Adrenal gland (tissue), 12 donors: ENCODE data around the gene BBX. TPM values are rescaled to one million over a fixed set of nuclear protein-coding genes. Genes with fewer than 3 reads are reported as not detected.

Experiments used
- DNase-seq, 7 donors: peaks; one replicate each; pipeline ENCODE4 v3.0.0-alpha.2; 2019 to 2020
- H3K27ac ChIP-seq, 5 donors: fragments of 200-600 bp; sonication (generic) in 4 of 5; 1 replicate in 3 of 5; 2 replicates in 2 of 5; pipeline versions ENCODE4 v1.5.1 to v1.8.0; 2016 to 2020; ENCODE audit warnings: mild to moderate bottlenecking in 1 of 5
- H3K27me3 ChIP-seq: fragments of 200-600 bp; 2 replicates; pipeline ENCODE4 v1.8.0; 2021
- H3K36me3 ChIP-seq, 2 donors: fragments of 200-600 bp; replicated peaks in 1 of 2; 1 replicate in 1 of 2; 2 replicates in 1 of 2; pipeline versions ENCODE4 v1.5.1 to v1.8.0; 2018 to 2022
- H3K4me1 ChIP-seq, 2 donors: fragments of 200-600 bp; replicated peaks in 1 of 2; 1 replicate in 1 of 2; 2 replicates in 1 of 2; pipeline versions ENCODE4 v1.5.1 to v1.8.0; 2018 to 2021
- H3K4me3 ChIP-seq, 4 donors: fragments of 200-600 bp; sonication (generic) in 3 of 4; one replicate each; pipeline ENCODE4 v1.5.1; 2016 to 2018
- H3K9me3 ChIP-seq, 3 donors: fragments of 200-600 bp; sonication (generic) in 1 of 3; replicated peaks in 1 of 3; 1 replicate in 2 of 3; 2 replicates in 1 of 3; pipeline versions ENCODE4 v1.5.1 to v1.8.0; 2016 to 2021
- CTCF ChIP-seq, 6 experiments: fragments of 450-650 bp in 4 of 6; fragments of 200-600 bp in 2 of 6; sonication (generic) in 1 of 6; IDR thresholded peaks; 1 replicate in 5 of 6; 2 replicates in 1 of 6; pipeline versions ENCODE4 v1.5.1 to v1.8.0; 2016 to 2021; ENCODE audit warnings: antibody characterized with exemption in 6 of 6, mild to moderate bottlenecking in 2 of 6, moderate library complexity in 1 of 6
- POLR2A ChIP-seq, 2 donors: fragments of 450-650 bp; IDR thresholded peaks; one replicate each; pipeline ENCODE4 v1.6.1; 2017; ENCODE audit warnings: antibody characterized with exemption in 2 of 2, mild to moderate bottlenecking in 2 of 2, moderate library complexity in 1 of 2
- WGBS, 4 donors: extraction: QIAGEN DNeasy Blood & Tissue Kit in 2 of 4; methylation state at CpG; one replicate each; pipeline versions ENCODE4 v1.1.5 to v1.1.7; 2013 to 2017; 5-methylcytosine and 5-hydroxymethylcytosine counted together
- intact Hi-C, 2 donors: fragments of 100-400 bp; cut with DNase I; formaldehyde crosslinking; loops; one replicate each; pipeline versions ENCODE4 v1.14.1 to v1.15.0; 2022 to 2023
- polyA plus RNA-seq, 3 donors: library from polyadenylated mRNA; stranded (reverse); fragments of 200-250 nt in 2 of 3; fragments of 350-450 nt in 1 of 3; fragmentation: Illumina TruSeq in 1 of 3; extraction: RNeasy Lipid Tissue Mini Kit (QIAGEN cat#74804) in 1 of 3; gene quantifications; one replicate each; pipeline ENCODE4 v1.2.3, GENCODE V29; 2013 to 2014
- total RNA-seq, 9 donors: library from RNA; depleted of rRNA in 4 of 9; stranded (reverse); fragments of >200 nt in 4 of 9; fragments of 120-200 nt in 1 of 9; fragmentation: NEBNext Ultra II Directional in 1 of 9; extraction: Animal tissue kit (Norgen Biotek cat#: 25700) in 1 of 9; gene quantifications; one replicate each; pipeline versions ENCODE4 v1.1.0 to v1.2.4, GENCODE V29; 2013 to 2023
- donor health status: healthy with polysubstance abuse.
- donor health status: Bipolar disorder and iron deficiency.
- donor health status: DM: yes; HTN: yes; CAD: no.
- donor health status: DM: no; HTN: no; CAD: no.
- donor health status: DM: no; HTN: no; CAD: no.
- donor health status: DM: yes; HTN: yes; CAD: no.

The BBX gene
- total and polyA plus RNA-seq, 12 donors = 12.8 to 208 (median 116) TPM

GRCh38 chr3:107772016-107772415 lies 249.3 kb downstream of the BBX start:
- Histone ChIP-seq H3K36me3 (peaks cover 0 to 8% of the 10 kb centered on the region in 2 donors), H3K4me3 (no peak overlapping the region), H3K9me3 (no peaks in the 10 kb centered on the region), H3K27me3 (no peaks in the 10 kb centered on the region), H3K4me1 (peaks cover 22 to 27% of the 10 kb centered on the region in 2 donors), H3K27ac (no peak overlapping the region)
- no peak for DNase-seq
- no peak for TF ChIP-seq CTCF (IDR thresholded peaks at IDR 0.05)
- no peak for TF ChIP-seq POLR2A (IDR thresholded peaks at IDR 0.05)
- WGBS, 4 donors = 86 to 94% (median 89%) methylated on average over 6 of the region's 6 CpGs
- intact Hi-C loops = no loop called here

GRCh38 chr3:107775974-107776373 lies 253.2 kb downstream of the BBX start:
- H3K27ac ChIP-seq = no peak overlapping the region
- WGBS, 4 donors = 95 to 100% (median 96%) methylated on average over 1 of the region's 1 CpG
- TF ChIP-seq POLR2A (IDR thresholded peaks at IDR 0.05) = no peak
- no peak for TF ChIP-seq CTCF (IDR thresholded peaks at IDR 0.05)
- no peaks in the 10 kb centered on the region for H3K27me3 ChIP-seq
- intact Hi-C loops = no loop called here
- DNase-seq = no peak
- peaks cover 0 to 8% of the 10 kb centered on the region in 2 donors for H3K36me3 ChIP-seq
- peaks cover 6 to 8% of the 10 kb centered on the region in 2 donors for H3K4me1 ChIP-seq
- H3K9me3 ChIP-seq = no peaks in the 10 kb centered on the region
- H3K4me3 ChIP-seq = no peak overlapping the region

GRCh38 chr3:107781253-107781652 lies 258.5 kb downstream of the BBX start:
- no peak for TF ChIP-seq POLR2A (IDR thresholded peaks at IDR 0.05)
- no peak for TF ChIP-seq CTCF (IDR thresholded peaks at IDR 0.05)
- no peak for DNase-seq
- no peaks in the 10 kb centered on the region for H3K27me3 ChIP-seq
- intact Hi-C loops = no loop called here
- 93 to 98% (median 96%) methylated on average over 1 of the region's 1 CpG for WGBS, 4 donors
- no peaks in the 10 kb centered on the region for H3K36me3 ChIP-seq
- peaks cover 0 to 5% of the 10 kb centered on the region in 2 donors for H3K4me1 ChIP-seq
- no peak overlapping the region for H3K27ac ChIP-seq
- no peak overlapping the region for H3K4me3 ChIP-seq
- peaks cover 0 to 7% (median 0%) of the 10 kb centered on the region in 3 donors for H3K9me3 ChIP-seq

GRCh38 chr3:107782054-107782453 lies 259.3 kb downstream of the BBX start:
- TF ChIP-seq CTCF (IDR thresholded peaks at IDR 0.05) (no peak), POLR2A (IDR thresholded peaks at IDR 0.05) (no peak)
- intact Hi-C loops = no loop called here
- 84 to 100% (median 97%) methylated on average over 2 of the region's 2 CpGs for WGBS, 4 donors
- Histone ChIP-seq H3K36me3 (no peaks in the 10 kb centered on the region), H3K27ac (no peak overlapping the region), H3K27me3 (no peaks in the 10 kb centered on the region), H3K9me3 (peaks cover 0 to 7% (median 0%) of the 10 kb centered on the region in 3 donors), H3K4me1 (peaks cover 0 to 5% of the 10 kb centered on the region in 2 donors), H3K4me3 (no peak overlapping the region)
- DNase-seq = no peak
